Activated T-helper 2 cell treated with anti-CD3 and anti-CD28 coated beads, Interferon-gamma antibody, Interleukin-2, Interleukin-4, amounts not matched to agents 10 μg/mL and 5 μg/mL and 100 μg/mL, durations not matched to agents 14 hours and 24 hours and 36 hours (primary cell): ENCODE data around the gene SRSF7. TPM values are rescaled to one million over a fixed set of nuclear protein-coding genes. Genes with fewer than 3 reads are reported as not detected.
"Not testable (repeated sequence)": the region's sequence is repeated elsewhere in the genome, so short reads cannot be mapped to it uniquely, and the experiment has no call there.

Experiments
- DNase-seq: peaks from one replicate; pipeline ENCODE4 v3.0.0; 2021; ENCODE audit warnings: low spot score
- H3K27ac Mint-ChIP-seq: one replicate; pipeline ENCODE4 v1.8.0; 2021; ENCODE audit warnings: mixed read lengths
- H3K27me3 Mint-ChIP-seq: one replicate; pipeline ENCODE4 v1.8.0; 2021; ENCODE audit warnings: low read depth, mixed read lengths
- H3K36me3 Mint-ChIP-seq: one replicate; pipeline ENCODE4 v1.8.0; 2021; ENCODE audit warnings: low read depth, mixed read lengths
- H3K4me1 Mint-ChIP-seq: one replicate; pipeline ENCODE4 v1.8.0; 2021; ENCODE audit warnings: low read depth, mixed read lengths
- H3K4me3 Mint-ChIP-seq: one replicate; pipeline ENCODE4 v1.8.0; 2021; ENCODE audit warnings: low read depth, mild to moderate bottlenecking, moderate library complexity, mixed read lengths
- H3K9me3 Mint-ChIP-seq: one replicate; pipeline ENCODE4 v1.8.0; 2021; ENCODE audit warnings: mixed read lengths
- intact Hi-C: fragments of 100-400 bp; cut with micrococcal nuclease; formaldehyde crosslinking; loops from one replicate; pipeline ENCODE4 v1.15.1; 2023
- total RNA-seq: library from RNA; stranded (reverse); gene quantifications from 2 replicates; pipeline ENCODE4 v1.2.3, GENCODE V29; 2022

Gene SRSF7
- total RNA-seq, 1 donor from 2014 or later = 401 TPM

DNA sequence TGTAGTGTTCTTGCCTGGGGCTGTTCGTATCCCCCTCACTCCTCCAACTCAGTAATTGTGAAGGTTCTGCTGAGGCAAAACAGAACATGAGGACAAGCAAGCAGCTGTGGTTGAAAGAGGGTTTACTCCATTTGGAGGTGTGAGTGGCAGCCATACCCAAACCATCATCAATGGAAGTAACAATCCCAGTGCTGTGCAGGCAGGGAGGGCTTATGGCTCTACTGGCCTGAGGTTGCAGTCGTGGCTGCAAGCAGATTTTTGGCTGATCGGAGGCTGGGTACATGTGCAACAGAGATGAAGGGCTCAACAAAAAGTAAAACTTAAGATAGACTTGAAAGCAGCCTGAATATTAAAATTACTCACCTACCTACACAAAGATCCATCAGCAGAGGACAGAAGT, 13.2 kb downstream of the SRSF7 start:
- intact Hi-C loops = no loop called here
- H3K9me3 Mint-ChIP-seq = no peaks in the 10 kb centered on the region
- H3K27me3 Mint-ChIP-seq = no peaks in the 10 kb centered on the region
- no peak overlapping the region for H3K4me3 Mint-ChIP-seq
- H3K27ac Mint-ChIP-seq = peak overlapping the region; percentile 51
- H3K36me3 Mint-ChIP-seq = peaks cover 73% of the 10 kb centered on the region
- H3K4me1 Mint-ChIP-seq = peaks cover 9% of the 10 kb centered on the region
- DNase-seq = no peak

DNA sequence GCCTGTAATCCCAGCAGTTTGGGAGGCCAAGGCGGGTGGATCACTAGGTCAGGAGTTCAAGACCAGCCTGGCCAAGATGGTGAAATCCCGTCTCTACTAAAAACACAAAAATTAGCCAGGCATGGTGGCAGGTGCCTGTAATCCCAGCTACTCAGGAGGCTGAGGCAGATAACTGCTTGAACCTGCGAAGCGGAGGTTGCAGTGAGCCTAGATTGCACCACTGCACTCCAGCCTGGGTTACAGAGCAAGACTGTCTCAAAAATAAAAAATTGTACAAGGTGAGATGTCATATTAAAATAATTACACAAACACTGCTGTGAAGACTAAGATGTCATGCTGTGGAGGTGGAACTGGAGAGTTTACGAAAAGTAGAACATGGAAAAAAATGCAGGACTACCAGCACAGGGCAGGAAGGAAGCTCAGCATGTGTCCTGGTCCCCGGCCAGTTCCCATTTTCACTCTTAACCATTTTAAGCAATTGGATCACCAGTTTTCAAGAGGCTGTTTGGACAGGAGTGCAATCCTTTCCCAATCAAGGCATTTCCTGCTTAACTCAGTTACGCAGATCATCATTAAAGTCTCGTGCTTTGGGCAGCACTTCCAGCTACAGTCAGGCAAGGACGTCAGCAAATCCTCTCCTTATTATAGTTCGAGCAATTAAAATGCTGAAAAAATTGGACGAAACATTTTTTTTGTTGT, 14.0 kb downstream of the SRSF7 start:
- intact Hi-C loops, H3K9me3 Mint-ChIP-seq, H3K4me3 Mint-ChIP-seq, H3K27me3 Mint-ChIP-seq, DNase-seq, H3K4me1 Mint-ChIP-seq: not testable (repeated sequence)
- H3K36me3 Mint-ChIP-seq = peaks cover 72% of the 10 kb centered on the region
- H3K27ac Mint-ChIP-seq = peak overlapping the region; percentile 38

DNA sequence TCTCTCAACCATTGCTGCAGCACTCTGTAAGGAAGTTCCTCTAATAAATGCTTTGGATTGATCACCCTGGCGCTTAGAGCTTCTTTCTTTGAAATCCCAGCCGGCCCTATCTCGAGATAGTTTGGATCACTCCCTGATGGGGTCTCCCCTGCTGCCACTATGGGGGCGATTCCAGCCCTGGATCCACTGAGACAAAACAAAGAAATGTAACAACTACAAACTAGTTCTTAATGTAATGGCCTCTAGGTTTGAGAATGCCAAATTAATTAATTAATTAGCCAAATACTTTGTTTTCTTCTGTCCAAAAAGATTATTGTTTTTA, 15.2 kb downstream of the SRSF7 start:
- H3K27ac Mint-ChIP-seq = no peak overlapping the region
- intact Hi-C loops = no loop called here
- peaks cover 75% of the 10 kb centered on the region for H3K36me3 Mint-ChIP-seq
- peaks cover 7% of the 10 kb centered on the region for H3K4me1 Mint-ChIP-seq
- DNase-seq = no peak
- H3K27me3 Mint-ChIP-seq = no peaks in the 10 kb centered on the region
- no peaks in the 10 kb centered on the region for H3K9me3 Mint-ChIP-seq
- H3K4me3 Mint-ChIP-seq = no peak overlapping the region

DNA sequence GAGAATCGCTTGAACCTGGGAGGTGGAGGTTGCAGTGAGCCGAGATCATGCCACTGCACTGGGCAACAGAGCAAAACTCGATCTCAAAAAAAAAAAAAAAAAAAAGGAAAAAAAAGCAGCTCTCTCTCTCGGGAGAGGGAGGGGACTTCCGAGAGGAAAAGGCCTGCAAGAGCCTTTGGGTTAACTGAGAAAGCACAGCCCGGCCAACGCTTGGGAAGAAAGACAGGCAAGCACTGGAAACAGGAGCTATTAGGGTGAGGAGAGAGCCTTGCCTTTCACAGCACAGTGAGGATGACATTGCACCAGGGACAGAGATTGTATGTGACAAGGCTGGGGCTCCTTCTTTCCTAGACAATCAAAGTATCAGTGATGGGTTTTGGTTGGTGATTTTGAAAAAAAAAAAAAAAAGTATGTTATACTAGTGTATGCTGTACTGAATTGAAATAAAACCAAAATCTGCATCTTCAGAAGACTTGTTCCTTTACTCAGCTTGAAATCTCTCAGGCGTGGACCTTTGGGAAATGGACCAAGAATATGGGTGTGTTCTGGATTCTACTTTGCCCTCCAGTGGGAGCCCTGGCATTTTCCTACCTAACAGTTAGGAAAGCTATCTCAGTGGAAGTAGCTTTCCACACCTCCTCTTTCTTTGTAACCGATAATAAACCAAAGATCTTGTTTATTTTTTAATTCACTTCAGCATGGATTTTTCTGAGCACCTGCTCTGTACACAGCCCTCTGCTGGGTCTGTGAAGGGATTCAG, 16.7 kb downstream of the SRSF7 start:
- H3K27ac Mint-ChIP-seq = no peak overlapping the region
- peaks cover 3% of the 10 kb centered on the region for H3K4me1 Mint-ChIP-seq
- H3K4me3 Mint-ChIP-seq = no peak overlapping the region
- intact Hi-C loops = no loop called here
- DNase-seq = no peak
- no peaks in the 10 kb centered on the region for H3K27me3 Mint-ChIP-seq
- H3K9me3 Mint-ChIP-seq = no peaks in the 10 kb centered on the region
- H3K36me3 Mint-ChIP-seq = peaks cover 77% of the 10 kb centered on the region

DNA sequence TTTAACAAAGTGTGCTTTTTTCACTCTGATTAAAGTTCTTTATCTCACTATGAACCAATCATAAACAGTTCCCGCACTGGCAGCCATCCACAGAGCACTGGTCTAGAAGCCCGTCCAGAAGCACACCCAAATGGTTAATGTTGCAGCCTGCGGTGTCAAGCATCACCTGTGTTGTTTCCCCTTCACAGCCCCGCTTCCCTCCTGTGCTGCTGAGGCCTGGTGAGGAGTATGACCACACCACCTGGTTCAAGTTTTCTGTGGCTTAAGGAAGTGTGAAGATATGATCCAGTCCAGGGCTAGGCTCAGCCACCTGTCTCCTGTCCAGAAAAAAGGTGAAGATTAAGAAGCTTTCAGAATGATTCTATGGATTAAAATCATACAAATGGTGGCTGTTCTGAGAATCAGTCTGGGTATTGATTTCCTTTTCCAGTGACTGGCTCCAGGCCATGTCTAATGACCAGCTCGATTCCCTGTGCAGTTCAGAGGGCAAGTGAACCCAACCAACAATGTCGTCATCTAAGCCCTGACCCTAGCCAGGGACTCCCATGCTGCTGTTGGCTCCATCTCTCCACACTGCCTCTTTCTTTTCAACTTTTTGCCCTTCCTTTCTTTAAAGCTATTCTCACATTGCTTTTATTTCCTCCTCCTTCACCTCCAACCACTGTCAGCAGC, 17.7 kb downstream of the SRSF7 start:
- H3K4me1 Mint-ChIP-seq = no peaks in the 10 kb centered on the region
- H3K9me3 Mint-ChIP-seq = no peaks in the 10 kb centered on the region
- no peak overlapping the region for H3K27ac Mint-ChIP-seq
- peaks cover 67% of the 10 kb centered on the region for H3K36me3 Mint-ChIP-seq
- H3K27me3 Mint-ChIP-seq = no peaks in the 10 kb centered on the region
- intact Hi-C loops = no loop called here
- no peak overlapping the region for H3K4me3 Mint-ChIP-seq
- no peak for DNase-seq

DNA sequence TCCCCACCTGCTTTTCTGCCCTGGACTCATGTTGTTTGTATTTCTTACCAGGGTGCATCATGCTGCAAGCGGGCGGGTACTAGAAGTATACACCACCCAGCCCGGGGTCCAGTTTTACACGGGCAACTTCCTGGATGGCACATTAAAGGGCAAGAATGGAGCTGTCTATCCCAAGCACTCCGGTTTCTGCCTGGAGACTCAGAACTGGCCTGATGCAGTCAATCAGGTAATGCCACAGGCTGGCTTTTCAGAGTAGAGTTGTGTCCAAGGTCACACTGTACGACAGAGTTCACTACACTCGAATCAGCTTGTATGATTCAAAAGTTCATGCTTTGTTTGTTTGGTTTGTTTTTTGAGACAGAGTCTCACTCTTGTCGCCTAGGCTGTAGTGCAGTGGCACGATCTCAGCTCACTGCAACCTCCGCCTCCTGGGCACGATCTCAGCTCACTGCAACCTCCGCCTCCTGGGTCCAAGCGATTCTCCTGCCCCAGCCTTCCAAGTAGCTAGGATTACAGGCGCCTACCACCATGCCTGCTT, 19.4 kb downstream of the SRSF7 start:
- H3K4me1 Mint-ChIP-seq = peaks cover 1% of the 10 kb centered on the region
- no peaks in the 10 kb centered on the region for H3K9me3 Mint-ChIP-seq
- no peaks in the 10 kb centered on the region for H3K27me3 Mint-ChIP-seq
- H3K36me3 Mint-ChIP-seq = peaks cover 53% of the 10 kb centered on the region
- no peak for DNase-seq
- intact Hi-C loops = no loop called here
- H3K4me3 Mint-ChIP-seq = no peak overlapping the region
- peak overlapping the region; percentile 13 for H3K27ac Mint-ChIP-seq

DNA sequence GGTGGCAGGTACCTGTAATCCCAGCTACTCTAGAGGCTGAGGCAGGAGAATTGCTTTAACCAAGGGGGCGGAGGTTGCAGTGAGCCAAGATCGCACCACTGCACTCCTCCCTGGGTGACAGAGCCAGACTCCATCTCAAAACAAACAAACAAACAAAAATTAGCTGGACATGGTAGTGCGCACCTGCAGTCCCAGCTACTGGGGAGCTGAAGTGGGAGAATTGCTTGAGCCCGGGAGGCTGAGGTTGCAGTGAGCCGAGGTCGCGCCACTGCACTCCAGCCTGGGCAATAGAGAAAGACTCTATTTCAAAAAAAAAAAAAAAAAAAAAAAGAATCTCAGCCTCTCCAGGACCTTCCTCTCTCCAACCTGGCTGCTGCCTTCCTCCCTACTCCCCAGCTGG, 20.1 kb downstream of the SRSF7 start:
- no peak overlapping the region for H3K4me3 Mint-ChIP-seq
- peaks cover 1% of the 10 kb centered on the region for H3K4me1 Mint-ChIP-seq
- no peaks in the 10 kb centered on the region for H3K27me3 Mint-ChIP-seq
- no peaks in the 10 kb centered on the region for H3K9me3 Mint-ChIP-seq
- H3K27ac Mint-ChIP-seq = peak overlapping the region; percentile 13
- peaks cover 48% of the 10 kb centered on the region for H3K36me3 Mint-ChIP-seq
- DNase-seq = no peak
- intact Hi-C loops = no loop called here

DNA sequence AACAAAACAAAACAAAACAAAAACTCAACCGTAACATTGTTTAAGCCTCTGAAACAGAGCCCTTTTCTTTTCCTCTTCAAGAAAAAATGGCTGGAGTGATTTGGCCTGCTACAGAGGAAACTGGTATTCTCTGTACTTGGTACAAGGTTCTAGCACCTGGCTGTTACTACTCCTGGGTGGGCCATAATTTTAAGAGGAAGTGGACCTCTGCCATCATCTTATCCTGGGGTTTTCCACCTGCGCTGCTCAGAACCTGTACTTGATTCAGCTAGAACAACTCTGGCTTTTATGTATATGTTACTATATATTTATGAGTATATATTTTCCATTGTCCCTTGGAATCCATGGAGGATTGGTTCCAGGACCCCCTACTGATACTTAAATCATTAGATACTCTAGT, 22.5 kb downstream of the SRSF7 start:
- Mint-ChIP-seq H3K4me3 (no peak overlapping the region), H3K27me3 (no peaks in the 10 kb centered on the region), H3K36me3 (peaks cover 45% of the 10 kb centered on the region), H3K4me1 (peaks cover 17% of the 10 kb centered on the region), H3K9me3 (no peaks in the 10 kb centered on the region), H3K27ac (no peak overlapping the region)
- intact Hi-C loops = loop anchor here (10.0 kb wide), 1 partner anchor 414 kb away; no protein-coding TSS in a partner anchor
- no peak for DNase-seq

DNA sequence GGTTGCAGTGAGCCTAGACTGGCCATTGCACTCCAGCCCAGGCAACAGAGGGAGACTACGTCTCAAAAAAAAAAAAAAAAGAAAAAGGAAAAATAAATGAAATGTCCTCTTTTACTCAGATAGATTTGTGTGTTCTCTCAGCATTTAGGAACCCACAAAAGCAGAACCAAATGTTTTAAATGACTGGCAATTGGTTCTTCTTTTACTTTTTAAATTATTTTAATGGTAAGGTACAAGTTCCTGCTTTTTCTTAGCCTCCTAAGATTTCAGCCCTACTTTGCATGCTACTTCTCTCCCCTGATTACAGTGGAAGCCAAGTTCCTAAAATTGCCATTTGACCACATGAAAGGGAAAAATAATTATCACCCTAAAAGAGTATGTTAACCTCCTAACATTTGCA, 23.5 kb downstream of the SRSF7 start:
- peaks cover 25% of the 10 kb centered on the region for H3K4me1 Mint-ChIP-seq
- no peak overlapping the region for H3K4me3 Mint-ChIP-seq
- H3K36me3 Mint-ChIP-seq = peaks cover 40% of the 10 kb centered on the region
- H3K27me3 Mint-ChIP-seq = no peaks in the 10 kb centered on the region
- intact Hi-C loops = loop anchor here (10.0 kb wide), 1 partner anchor 413 kb away; no protein-coding TSS in a partner anchor
- DNase-seq = no peak
- H3K9me3 Mint-ChIP-seq = no peaks in the 10 kb centered on the region
- no peak overlapping the region for H3K27ac Mint-ChIP-seq

DNA sequence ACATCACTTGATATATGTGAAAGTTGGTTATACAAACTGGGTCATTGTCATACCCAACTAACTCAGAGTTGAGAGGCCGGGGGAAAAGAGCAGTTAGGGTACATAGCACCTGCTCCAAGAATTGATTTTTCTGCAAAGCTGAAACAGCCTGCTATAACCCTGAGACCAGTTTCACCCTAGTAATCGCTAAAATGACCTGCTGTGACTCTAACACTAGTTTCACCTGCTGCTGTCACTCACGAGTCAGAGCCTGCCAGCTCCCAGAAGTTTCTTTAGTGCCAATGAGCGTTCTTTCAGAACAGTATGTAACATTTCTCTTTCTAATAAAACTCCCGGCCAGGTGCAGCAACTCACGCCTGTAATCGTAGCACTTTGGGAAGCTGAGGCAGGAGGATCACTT, 28.0 kb downstream of the SRSF7 start:
- Mint-ChIP-seq H3K4me3 (peak overlapping the region; percentile 65), H3K4me1 (peaks cover 50% of the 10 kb centered on the region), H3K9me3 (peaks cover 5% of the 10 kb centered on the region), H3K27ac (peak overlapping the region; percentile 88), H3K36me3 (peaks cover 52% of the 10 kb centered on the region), H3K27me3 (no peaks in the 10 kb centered on the region)
- intact Hi-C loops = loop anchor here (1.0 to 10.0 kb wide), 5 partner anchors 32 to 408 kb away; partner anchors contain the start of gene GALM
- DNase-seq = no peak

DNA sequence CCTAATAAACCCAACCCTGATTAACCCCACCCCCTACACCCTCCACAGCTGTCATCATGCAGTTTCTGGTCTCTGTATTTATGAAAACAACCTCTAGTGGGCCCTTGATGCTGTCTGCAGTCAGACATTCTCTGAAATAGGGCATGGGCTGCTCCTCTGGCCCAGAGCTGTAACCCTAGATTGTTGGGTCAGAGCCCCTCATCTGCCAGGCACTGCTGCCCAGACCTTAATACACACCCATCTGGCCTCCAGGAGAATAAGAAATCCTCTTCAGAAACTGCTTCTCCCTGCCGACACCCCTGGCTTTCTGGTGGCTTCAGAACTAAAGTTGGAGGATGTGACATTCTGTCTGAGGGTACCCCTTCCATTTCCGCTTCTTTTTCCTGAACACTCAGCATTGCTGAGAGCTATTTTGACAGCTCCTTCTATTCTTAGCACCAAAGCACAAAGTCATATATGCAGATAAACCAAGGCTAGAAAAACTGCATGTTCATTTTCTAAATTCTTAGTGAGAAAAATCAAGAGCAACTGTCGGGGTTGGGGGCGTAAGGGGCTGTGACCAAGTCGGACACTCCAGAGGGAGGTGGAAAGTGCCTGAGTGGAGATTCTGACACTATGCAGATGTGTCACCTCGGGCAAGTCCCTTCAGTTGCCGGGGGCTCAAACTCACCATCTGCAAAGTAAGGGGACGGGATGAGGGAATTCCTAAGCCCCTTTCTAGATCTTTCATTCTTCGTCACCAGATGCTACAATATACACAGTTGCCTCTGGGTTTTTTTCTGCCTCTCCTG, 28.7 kb downstream of the SRSF7 start:
- Mint-ChIP-seq H3K27me3 (no peaks in the 10 kb centered on the region), H3K9me3 (peaks cover 5% of the 10 kb centered on the region), H3K4me1 (peaks cover 48% of the 10 kb centered on the region), H3K4me3 (peak overlapping the region; percentile 65), H3K27ac (peak overlapping the region; percentile 88), H3K36me3 (peaks cover 55% of the 10 kb centered on the region)
- intact Hi-C loops = loop anchor here (1.0 to 10.0 kb wide), 8 partner anchors 32 to 408 kb away; partner anchors contain the start of gene GALM
- DNase-seq = no peak

DNA sequence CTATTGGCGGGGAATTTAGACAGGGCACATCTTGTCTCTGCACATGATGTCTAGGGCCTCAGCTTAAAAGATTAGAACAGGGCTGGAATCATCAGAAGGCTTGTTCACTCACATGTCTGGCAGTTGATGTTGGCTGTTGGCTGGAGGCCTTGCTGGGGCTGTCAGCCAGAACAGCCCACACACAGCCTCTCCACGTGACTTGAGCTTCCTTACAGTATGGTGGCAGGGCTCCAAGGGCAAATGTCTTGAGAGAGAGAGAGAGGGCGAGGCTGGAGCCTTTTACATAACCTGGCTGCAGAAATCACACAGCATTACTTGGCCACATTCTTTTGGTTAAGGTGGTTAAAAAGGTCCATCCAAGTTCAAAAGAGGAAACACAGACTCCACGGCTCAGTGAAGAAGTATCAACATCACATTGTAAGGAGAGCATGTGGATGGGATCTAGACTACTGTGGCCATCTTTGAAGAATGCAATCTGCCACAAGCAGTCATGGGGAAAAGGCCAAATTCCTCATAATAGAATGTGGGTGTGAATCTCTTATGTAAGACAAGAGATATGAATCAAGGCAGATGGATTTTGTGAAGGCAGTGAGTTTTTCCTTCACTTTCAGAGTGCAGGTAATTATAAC, 30.4 kb downstream of the SRSF7 start:
- H3K4me1 Mint-ChIP-seq = peaks cover 50% of the 10 kb centered on the region
- intact Hi-C loops = loop anchor here (10.0 kb wide), 1 partner anchor 406 kb away; no protein-coding TSS in a partner anchor
- no peak overlapping the region for H3K4me3 Mint-ChIP-seq
- no peak for DNase-seq
- H3K9me3 Mint-ChIP-seq = peaks cover 5% of the 10 kb centered on the region
- H3K27ac Mint-ChIP-seq = peak overlapping the region; percentile 38
- no peaks in the 10 kb centered on the region for H3K27me3 Mint-ChIP-seq
- peaks cover 68% of the 10 kb centered on the region for H3K36me3 Mint-ChIP-seq
